SK-N-MC (cell line): ENCODE data around the gene GH1.

ENCODE experiments used
- EZH2 ChIP-seq: fragments of 200-600 bp; sonication (generic); IDR thresholded peaks from one replicate; pipeline ENCODE4 v1.6.1; 2017; ENCODE audit warnings: antibody characterized with exemption
- POLR2AphosphoS5 ChIP-seq: IDR thresholded peaks from 2 replicates; pipeline ENCODE4 v1.6.1; 2012; ENCODE audit warnings: mild to moderate bottlenecking, low read depth, low read length, borderline replicate concordance

GRCh38 chr17:63914471-63914870, 4.2 kb downstream of the GH1 start:
- TF ChIP-seq POLR2AphosphoS5 (no peak), EZH2 (no peak)
